Esophagus muscularis mucosa (tissue), 4 donors: ENCODE results near the gene SCRG1.

ENCODE experiments used
- EP300 ChIP-seq: sonication (generic); formaldehyde crosslinking; IDR thresholded peaks from one replicate; pipeline ENCODE4 v1.6.1; 2017; ENCODE audit warnings: antibody characterized with exemption
- POLR2AphosphoS5 ChIP-seq, 2 donors: sonication (generic); formaldehyde crosslinking; IDR thresholded peaks; one replicate each; pipeline ENCODE4 v1.6.1; 2017; ENCODE audit warnings: antibody characterized with exemption in 2 of 2
- TF ChIP-seq, protein P1 (sequence below), 3 experiments: fragments of 200-600 bp in 2 of 3; fragments of 450-650 bp in 1 of 3; sonication (generic) in 2 of 3; IDR thresholded peaks; one replicate each; pipeline ENCODE4 v1.5.1; 2017 to 2019; ENCODE audit warnings: antibody characterized with exemption in 3 of 3, mild to moderate bottlenecking in 2 of 3, moderate library complexity in 1 of 3

DNA sequence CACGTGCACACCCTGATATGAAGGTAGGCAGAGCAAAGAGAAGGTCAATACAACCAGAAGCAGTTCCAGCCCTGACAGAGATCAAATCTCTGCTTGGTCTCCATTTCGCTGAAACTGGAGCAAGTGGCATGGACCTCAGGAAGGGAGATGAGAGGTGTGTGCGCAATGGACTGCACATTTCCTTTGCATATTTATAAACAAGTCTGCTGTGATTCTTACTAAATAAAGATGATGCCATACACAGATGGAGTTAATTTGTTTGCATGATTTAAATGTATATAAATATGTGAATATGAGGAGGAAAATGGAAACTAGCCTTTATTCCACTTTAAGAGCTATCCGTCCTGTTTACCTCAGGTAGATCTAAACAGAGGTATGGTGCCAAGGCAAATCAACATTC lies 2.1 kb upstream of the SCRG1 start:
- TF ChIP-seq, protein P1, sequence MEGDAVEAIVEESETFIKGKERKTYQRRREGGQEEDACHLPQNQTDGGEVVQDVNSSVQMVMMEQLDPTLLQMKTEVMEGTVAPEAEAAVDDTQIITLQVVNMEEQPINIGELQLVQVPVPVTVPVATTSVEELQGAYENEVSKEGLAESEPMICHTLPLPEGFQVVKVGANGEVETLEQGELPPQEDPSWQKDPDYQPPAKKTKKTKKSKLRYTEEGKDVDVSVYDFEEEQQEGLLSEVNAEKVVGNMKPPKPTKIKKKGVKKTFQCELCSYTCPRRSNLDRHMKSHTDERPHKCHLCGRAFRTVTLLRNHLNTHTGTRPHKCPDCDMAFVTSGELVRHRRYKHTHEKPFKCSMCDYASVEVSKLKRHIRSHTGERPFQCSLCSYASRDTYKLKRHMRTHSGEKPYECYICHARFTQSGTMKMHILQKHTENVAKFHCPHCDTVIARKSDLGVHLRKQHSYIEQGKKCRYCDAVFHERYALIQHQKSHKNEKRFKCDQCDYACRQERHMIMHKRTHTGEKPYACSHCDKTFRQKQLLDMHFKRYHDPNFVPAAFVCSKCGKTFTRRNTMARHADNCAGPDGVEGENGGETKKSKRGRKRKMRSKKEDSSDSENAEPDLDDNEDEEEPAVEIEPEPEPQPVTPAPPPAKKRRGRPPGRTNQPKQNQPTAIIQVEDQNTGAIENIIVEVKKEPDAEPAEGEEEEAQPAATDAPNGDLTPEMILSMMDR (IDR thresholded peaks at IDR 0.05) = no peak
- TF ChIP-seq EP300 (no peak), POLR2AphosphoS5 (IDR thresholded peaks at IDR 0.05) (no peak)
